ENCODE results near the gene GALNT9. TPM values are rescaled to one million over a fixed set of nuclear protein-coding genes. Genes with fewer than 3 reads are reported as not detected.

Gene GALNT9
- polyA plus RNA-seq, 1 of the 3 experiments (the other 2 are of a cell fraction): not detected

DNA sequence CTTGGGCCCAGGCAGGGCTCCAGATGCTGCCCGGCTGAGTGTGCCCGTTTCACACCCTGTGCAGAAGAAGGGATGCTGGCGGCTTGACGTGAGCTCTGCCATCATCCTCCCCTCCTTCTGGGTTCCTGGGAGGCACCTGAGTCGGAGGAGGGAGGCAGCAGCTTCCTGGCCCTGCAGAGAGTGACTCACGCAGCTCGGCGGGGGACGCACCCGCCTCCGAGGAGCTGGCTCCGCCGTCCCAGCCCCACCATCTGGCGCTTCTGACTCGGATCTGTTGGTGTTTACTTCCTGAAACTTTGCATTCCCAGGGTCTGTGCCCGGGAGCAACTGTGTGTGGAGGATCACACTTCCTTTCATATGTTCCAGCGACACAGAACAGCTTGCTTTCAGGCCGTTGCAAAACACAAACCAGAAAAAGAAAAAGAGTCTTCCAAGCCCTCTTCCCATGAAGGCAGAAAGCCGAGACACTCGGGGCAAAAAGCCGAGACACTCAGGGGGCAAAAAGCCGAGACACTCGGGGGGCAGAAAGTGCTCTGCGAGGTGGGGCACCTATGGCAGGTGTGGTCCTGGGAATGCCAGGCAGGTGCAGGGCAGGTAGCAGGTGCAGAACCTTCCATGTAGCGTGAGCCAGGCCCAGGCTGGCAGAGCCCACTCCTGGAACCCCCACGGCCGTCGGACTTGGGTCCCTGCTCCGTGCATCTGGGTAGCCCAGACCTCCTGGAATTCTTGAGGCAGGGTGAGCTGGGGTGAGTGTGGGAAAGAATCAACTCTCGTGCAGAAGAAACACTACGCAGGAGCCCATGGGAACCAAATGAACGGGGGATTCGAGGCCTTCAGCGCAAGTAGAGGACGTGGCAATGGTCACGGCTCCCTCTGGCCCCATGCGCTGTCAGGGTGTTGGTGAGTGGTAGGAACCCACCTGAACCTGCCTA is 27.6 kb upstream of the GALNT9 start:
- Histone ChIP-seq H2AFZ (ENCODE audit: low read depth) (0 out of 2 replicates have a peak overlapping the region, but pooled peaks have one; percentile 36), H4K20me1 (ENCODE audit: insufficient read depth) (no peaks in the 10 kb centered on the region), H3K36me3 (replicated peaks in 1 of 2; ENCODE audit: control insufficient read depth in 1 of 2, insufficient read depth in 2 of 2, low read length in 1 of 2) (no peaks in the 10 kb centered on the region), H3K4me1 (ENCODE audit: control insufficient read depth in 1 of 2, insufficient read depth in 2 of 2, low read depth in 1 of 2, low read length in 1 of 2) (no peaks in the 10 kb centered on the region), H3K27ac (ENCODE audit: low read depth in 2 of 2, low read length in 1 of 2) (no peak overlapping the region), H3F3A (replicated peaks; ENCODE audit: insufficient read depth) (no peaks in the 10 kb centered on the region), H3K4me3 (ENCODE audit: low read depth in 2 of 2, low read length in 1 of 2) (peak overlapping the region in 1 of 2 experiments; percentile 1; a peak in 1 of 4 replicates), H3K9me3 (no peaks in the 10 kb centered on the region), H3K27me3 (ENCODE audit: insufficient read depth) (peaks cover 63% of the 10 kb centered on the region), H3K4me2 (peak overlapping the region; percentile 57; the same call in 1 of the 2 replicates), H3K9ac (no peak overlapping the region), H3K9me2 (no peaks in the 10 kb centered on the region), H3K79me2 (ENCODE audit: insufficient read depth) (no peaks in the 10 kb centered on the region)
- POLR2A ChIA-PET: no interaction called here
- TF ChIP-seq TAF1 (IDR thresholded peaks at IDR 0.05; ENCODE audit: borderline replicate concordance, low read depth, low read length) (no peak), FOSL2 (IDR thresholded peaks at IDR 0.05; ENCODE audit: borderline replicate concordance, low read depth) (peak; percentile 46; the same call in 1 of the 2 replicates)
- no peak for DNase-seq
- CTCF ChIA-PET: no interaction called here
- WGBS (ENCODE audit: low lambda C conversion rate): 17% methylated on average over 22 of the region's 37 CpGs

DNA sequence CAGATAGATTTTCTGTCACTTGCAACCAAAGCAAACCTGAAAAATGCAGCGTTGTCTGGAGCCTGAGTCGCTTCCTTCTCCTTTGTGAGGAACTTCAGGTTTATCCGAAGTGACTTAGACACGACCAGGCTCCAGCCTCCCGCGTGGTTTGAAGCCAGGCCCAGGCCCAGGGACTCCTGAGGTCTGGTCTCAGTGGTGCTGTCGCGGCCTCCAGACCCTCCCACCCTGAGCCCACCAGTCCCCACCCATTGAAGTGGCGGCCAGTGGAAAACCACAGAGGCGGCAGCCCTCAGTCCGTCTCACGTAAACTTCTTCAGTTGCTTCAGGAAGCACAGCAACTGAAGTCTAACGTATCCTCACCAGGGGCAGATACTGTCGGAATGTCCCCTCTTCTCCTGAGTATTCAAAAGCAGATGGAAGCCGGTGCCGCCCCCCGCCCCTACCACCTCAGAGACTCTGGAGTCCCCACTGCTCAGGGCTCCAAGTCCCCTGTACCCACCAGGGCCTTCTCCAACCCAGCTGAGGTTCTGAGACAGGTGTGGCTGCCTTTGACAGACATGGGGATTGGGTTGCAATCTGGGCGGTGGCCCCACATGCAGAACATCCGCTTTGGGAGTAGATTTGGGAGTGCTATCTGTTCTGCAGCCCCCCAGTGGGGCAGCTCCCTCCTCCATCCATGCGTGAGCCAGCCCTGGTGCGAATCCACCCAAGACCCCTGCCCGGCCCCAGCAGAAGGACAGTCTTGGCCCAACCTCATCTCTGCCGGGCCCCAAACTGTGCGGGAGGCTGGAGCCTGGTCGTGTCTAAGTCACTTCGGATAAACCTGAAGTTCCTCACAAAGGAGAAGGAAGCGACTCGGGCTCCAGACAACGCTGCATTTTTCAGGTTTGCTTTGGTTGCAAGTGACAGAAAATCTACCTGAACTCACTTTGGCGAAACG is 26.6 kb upstream of the GALNT9 start:
- POLR2A ChIA-PET: no interaction called here
- Histone ChIP-seq H3K4me3 (ENCODE audit: low read depth in 2 of 2, low read length in 1 of 2) (no peak overlapping the region; a peak in 1 of 4 replicates), H3K9me3 (no peaks in the 10 kb centered on the region), H3K4me2 (0 out of 2 replicates have a peak overlapping the region, but pooled peaks have one; percentile 57), H3K4me1 (ENCODE audit: control insufficient read depth in 1 of 2, insufficient read depth in 2 of 2, low read depth in 1 of 2, low read length in 1 of 2) (no peaks in the 10 kb centered on the region), H3F3A (replicated peaks; ENCODE audit: insufficient read depth) (no peaks in the 10 kb centered on the region), H3K27ac (ENCODE audit: low read depth in 2 of 2, low read length in 1 of 2) (no peak overlapping the region), H3K27me3 (ENCODE audit: insufficient read depth) (peaks cover 72% of the 10 kb centered on the region), H2AFZ (ENCODE audit: low read depth) (no peak overlapping the region), H3K36me3 (replicated peaks in 1 of 2; ENCODE audit: control insufficient read depth in 1 of 2, insufficient read depth in 2 of 2, low read length in 1 of 2) (no peaks in the 10 kb centered on the region), H3K9ac (no peak overlapping the region), H3K79me2 (ENCODE audit: insufficient read depth) (no peaks in the 10 kb centered on the region), H4K20me1 (ENCODE audit: insufficient read depth) (no peaks in the 10 kb centered on the region), H3K9me2 (no peaks in the 10 kb centered on the region)
- no peak for DNase-seq
- WGBS (ENCODE audit: low lambda C conversion rate): 40% methylated on average over 14 of the region's 31 CpGs
- TF ChIP-seq MXI1 (IDR thresholded peaks at IDR 0.05; ENCODE audit: low read depth, low read length) (no peak), POLR2AphosphoS5 (IDR thresholded peaks at IDR 0.05; ENCODE audit: low read depth, low read length) (no peak)
- CTCF ChIA-PET: no interaction called here

DNA sequence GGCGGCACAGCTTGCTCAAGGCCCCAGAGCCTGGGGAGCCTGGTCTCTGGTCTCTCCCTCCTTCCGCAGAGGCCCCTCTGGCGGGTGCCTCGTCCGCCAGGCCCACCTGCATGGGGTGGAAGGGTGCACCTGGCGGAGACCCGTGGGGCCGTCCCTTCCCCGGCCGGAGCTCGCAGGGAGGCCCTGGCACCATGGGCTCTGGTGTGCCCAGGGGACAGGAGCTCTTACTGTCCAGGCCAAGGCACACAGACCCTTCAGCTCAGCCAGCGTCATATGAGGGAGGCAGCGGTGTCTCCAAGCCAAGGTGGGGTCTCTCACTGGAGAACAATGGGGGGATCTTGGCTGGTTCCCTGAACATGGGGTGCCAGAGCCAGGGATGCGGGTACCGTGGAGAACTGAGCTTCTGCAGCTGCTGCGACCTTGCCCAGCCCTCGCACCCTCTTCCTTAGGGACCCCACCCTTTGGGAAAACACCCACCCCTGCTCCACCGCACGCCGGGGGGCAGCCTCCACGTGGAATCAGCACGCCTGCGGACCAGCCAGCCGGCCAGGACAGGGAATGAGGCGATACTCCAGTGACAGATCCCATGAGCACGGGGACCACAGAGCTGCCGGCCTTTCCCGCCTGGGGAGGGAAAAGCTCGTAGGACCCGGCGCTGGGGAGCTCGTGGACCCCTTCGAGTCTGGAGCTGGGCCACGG is 25.7 kb upstream of the GALNT9 start:
- DNase-seq: no peak
- H3K36me3 ChIP-seq (replicated peaks in 1 of 2; ENCODE audit: control insufficient read depth in 1 of 2, insufficient read depth in 2 of 2, low read length in 1 of 2): no peaks in the 10 kb centered on the region
- WGBS (ENCODE audit: low lambda C conversion rate): 27% methylated on average over 12 of the region's 34 CpGs
- no peaks in the 10 kb centered on the region for H3K9me2 ChIP-seq
- H3K9me3 ChIP-seq: no peaks in the 10 kb centered on the region
- peaks cover 81% of the 10 kb centered on the region for H3K27me3 ChIP-seq (ENCODE audit: insufficient read depth)
- no peak overlapping the region for H3K9ac ChIP-seq
- CTCF ChIA-PET: no interaction called here
- no peaks in the 10 kb centered on the region for H3K4me1 ChIP-seq (ENCODE audit: control insufficient read depth in 1 of 2, insufficient read depth in 2 of 2, low read depth in 1 of 2, low read length in 1 of 2)
- H2AFZ ChIP-seq (ENCODE audit: low read depth): no peak overlapping the region
- H3K4me3 ChIP-seq (ENCODE audit: low read depth in 2 of 2, low read length in 1 of 2): no peak overlapping the region
- H3F3A ChIP-seq (replicated peaks; ENCODE audit: insufficient read depth): no peaks in the 10 kb centered on the region
- POLR2A ChIA-PET: no interaction called here
- H3K4me2 ChIP-seq: no peak overlapping the region
- no peak overlapping the region for H3K27ac ChIP-seq (ENCODE audit: low read depth in 2 of 2, low read length in 1 of 2)
- H3K79me2 ChIP-seq (ENCODE audit: insufficient read depth): no peaks in the 10 kb centered on the region
- H4K20me1 ChIP-seq (ENCODE audit: insufficient read depth): no peaks in the 10 kb centered on the region
- TF ChIP-seq, protein P1, sequence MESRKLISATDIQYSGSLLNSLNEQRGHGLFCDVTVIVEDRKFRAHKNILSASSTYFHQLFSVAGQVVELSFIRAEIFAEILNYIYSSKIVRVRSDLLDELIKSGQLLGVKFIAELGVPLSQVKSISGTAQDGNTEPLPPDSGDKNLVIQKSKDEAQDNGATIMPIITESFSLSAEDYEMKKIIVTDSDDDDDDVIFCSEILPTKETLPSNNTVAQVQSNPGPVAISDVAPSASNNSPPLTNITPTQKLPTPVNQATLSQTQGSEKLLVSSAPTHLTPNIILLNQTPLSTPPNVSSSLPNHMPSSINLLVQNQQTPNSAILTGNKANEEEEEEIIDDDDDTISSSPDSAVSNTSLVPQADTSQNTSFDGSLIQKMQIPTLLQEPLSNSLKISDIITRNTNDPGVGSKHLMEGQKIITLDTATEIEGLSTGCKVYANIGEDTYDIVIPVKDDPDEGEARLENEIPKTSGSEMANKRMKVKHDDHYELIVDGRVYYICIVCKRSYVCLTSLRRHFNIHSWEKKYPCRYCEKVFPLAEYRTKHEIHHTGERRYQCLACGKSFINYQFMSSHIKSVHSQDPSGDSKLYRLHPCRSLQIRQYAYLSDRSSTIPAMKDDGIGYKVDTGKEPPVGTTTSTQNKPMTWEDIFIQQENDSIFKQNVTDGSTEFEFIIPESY (IDR thresholded peaks at IDR 0.05; ENCODE audit: borderline replicate concordance, low read depth): no peak
- TF ChIP-seq, protein P2, sequence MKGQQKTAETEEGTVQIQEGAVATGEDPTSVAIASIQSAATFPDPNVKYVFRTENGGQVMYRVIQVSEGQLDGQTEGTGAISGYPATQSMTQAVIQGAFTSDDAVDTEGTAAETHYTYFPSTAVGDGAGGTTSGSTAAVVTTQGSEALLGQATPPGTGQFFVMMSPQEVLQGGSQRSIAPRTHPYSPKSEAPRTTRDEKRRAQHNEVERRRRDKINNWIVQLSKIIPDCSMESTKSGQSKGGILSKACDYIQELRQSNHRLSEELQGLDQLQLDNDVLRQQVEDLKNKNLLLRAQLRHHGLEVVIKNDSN (IDR thresholded peaks at IDR 0.05; ENCODE audit: borderline replicate concordance, low read depth): no peak
- TF ChIP-seq, protein P3, sequence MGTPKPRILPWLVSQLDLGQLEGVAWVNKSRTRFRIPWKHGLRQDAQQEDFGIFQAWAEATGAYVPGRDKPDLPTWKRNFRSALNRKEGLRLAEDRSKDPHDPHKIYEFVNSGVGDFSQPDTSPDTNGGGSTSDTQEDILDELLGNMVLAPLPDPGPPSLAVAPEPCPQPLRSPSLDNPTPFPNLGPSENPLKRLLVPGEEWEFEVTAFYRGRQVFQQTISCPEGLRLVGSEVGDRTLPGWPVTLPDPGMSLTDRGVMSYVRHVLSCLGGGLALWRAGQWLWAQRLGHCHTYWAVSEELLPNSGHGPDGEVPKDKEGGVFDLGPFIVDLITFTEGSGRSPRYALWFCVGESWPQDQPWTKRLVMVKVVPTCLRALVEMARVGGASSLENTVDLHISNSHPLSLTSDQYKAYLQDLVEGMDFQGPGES (IDR thresholded peaks at IDR 0.05; ENCODE audit: low read depth, low read length): no peak
- no peak for TF ChIP-seq YY1 (IDR thresholded peaks at IDR 0.05; ENCODE audit: low read depth)
- TF ChIP-seq FOSL2 (IDR thresholded peaks at IDR 0.05; ENCODE audit: borderline replicate concordance, low read depth): no peak

Data from SK-N-SH (cell line).